Nephron (organoid): ENCODE measurements around the gene OCA2.

ENCODE experiments used
- H3K27ac Mint-ChIP-seq, 3 experiments: 2 replicates each; pipeline ENCODE4 v1.8.0; 2020; ENCODE audit warnings: mixed read lengths in 3 of 3, mild to moderate bottlenecking in 2 of 3, moderate library complexity in 1 of 3
- H3K27me3 Mint-ChIP-seq: 2 replicates; pipeline ENCODE4 v1.8.0; 2021; ENCODE audit warnings: low read depth, mild to moderate bottlenecking, moderate library complexity, mixed read lengths
- H3K36me3 Mint-ChIP-seq: 2 replicates; pipeline ENCODE4 v1.8.0; 2020; ENCODE audit warnings: low read depth, mixed read lengths
- H3K4me1 Mint-ChIP-seq: 2 replicates; pipeline ENCODE4 v1.8.0; 2020; ENCODE audit warnings: mixed read lengths
- H3K4me3 Mint-ChIP-seq, 3 experiments: 2 replicates each; pipeline ENCODE4 v1.8.0; 2020; ENCODE audit warnings: mild to moderate bottlenecking in 3 of 3, mixed read lengths in 3 of 3, moderate library complexity in 2 of 3
- H3K9me3 Mint-ChIP-seq: 2 replicates; pipeline ENCODE4 v1.8.0; 2020; ENCODE audit warnings: mixed read lengths
- TF ChIP-seq, protein P1 (sequence below), 3 experiments: fragments of 200-600 bp; sonication (generic); IDR thresholded peaks; one replicate each; pipeline ENCODE4 v1.5.0; 2021; ENCODE audit warnings: antibody characterized with exemption in 3 of 3; ENCODE audit not compliant: unreplicated experiment in 3 of 3

The OCA2 gene

GRCh38 chr15:27873828-27874227 lies 225.3 kb downstream of the OCA2 start:
- H3K27me3 Mint-ChIP-seq = peaks cover 10% of the 10 kb centered on the region
- no peak overlapping the region for H3K27ac Mint-ChIP-seq
- H3K9me3 Mint-ChIP-seq = peaks cover 3% of the 10 kb centered on the region
- H3K36me3 Mint-ChIP-seq = no peaks in the 10 kb centered on the region
- TF ChIP-seq, protein P1, sequence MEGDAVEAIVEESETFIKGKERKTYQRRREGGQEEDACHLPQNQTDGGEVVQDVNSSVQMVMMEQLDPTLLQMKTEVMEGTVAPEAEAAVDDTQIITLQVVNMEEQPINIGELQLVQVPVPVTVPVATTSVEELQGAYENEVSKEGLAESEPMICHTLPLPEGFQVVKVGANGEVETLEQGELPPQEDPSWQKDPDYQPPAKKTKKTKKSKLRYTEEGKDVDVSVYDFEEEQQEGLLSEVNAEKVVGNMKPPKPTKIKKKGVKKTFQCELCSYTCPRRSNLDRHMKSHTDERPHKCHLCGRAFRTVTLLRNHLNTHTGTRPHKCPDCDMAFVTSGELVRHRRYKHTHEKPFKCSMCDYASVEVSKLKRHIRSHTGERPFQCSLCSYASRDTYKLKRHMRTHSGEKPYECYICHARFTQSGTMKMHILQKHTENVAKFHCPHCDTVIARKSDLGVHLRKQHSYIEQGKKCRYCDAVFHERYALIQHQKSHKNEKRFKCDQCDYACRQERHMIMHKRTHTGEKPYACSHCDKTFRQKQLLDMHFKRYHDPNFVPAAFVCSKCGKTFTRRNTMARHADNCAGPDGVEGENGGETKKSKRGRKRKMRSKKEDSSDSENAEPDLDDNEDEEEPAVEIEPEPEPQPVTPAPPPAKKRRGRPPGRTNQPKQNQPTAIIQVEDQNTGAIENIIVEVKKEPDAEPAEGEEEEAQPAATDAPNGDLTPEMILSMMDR (IDR thresholded peaks at IDR 0.05; ENCODE audit: unreplicated experiment in 3 of 3) = no peak
- H3K4me3 Mint-ChIP-seq = no peak overlapping the region
- no peaks in the 10 kb centered on the region for H3K4me1 Mint-ChIP-seq

- TF ChIP-seq, protein P1 (IDR thresholded peaks at IDR 0.05; ENCODE audit: unreplicated experiment in 3 of 3) = no peak
- Mint-ChIP-seq H3K4me3 (no peak overlapping the region), H3K36me3 (no peaks in the 10 kb centered on the region), H3K4me1 (no peaks in the 10 kb centered on the region), H3K9me3 (peaks cover 1% of the 10 kb centered on the region), H3K27me3 (peaks cover 8% of the 10 kb centered on the region), H3K27ac (no peak overlapping the region)
Measured at GRCh38 chr15:27873039-27873438, 226.1 kb downstream of the OCA2 start.

GRCh38 chr15:27872355-27872754 lies 226.8 kb downstream of the OCA2 start:
- no peaks in the 10 kb centered on the region for H3K9me3 Mint-ChIP-seq
- H3K36me3 Mint-ChIP-seq = no peaks in the 10 kb centered on the region
- no peak overlapping the region for H3K4me3 Mint-ChIP-seq
- no peak overlapping the region for H3K27ac Mint-ChIP-seq
- H3K4me1 Mint-ChIP-seq = no peaks in the 10 kb centered on the region
- H3K27me3 Mint-ChIP-seq = peaks cover 8% of the 10 kb centered on the region
- TF ChIP-seq, protein P1 (IDR thresholded peaks at IDR 0.05; ENCODE audit: unreplicated experiment in 3 of 3) = no peak

GRCh38 chr15:27871902-27872260 lies 227.2 kb downstream of the OCA2 start:
- Mint-ChIP-seq H3K9me3 (no peaks in the 10 kb centered on the region), H3K27ac (no peak overlapping the region), H3K36me3 (no peaks in the 10 kb centered on the region), H3K4me1 (no peaks in the 10 kb centered on the region), H3K27me3 (peaks cover 8% of the 10 kb centered on the region), H3K4me3 (no peak overlapping the region)
- TF ChIP-seq, protein P1 (IDR thresholded peaks at IDR 0.05; ENCODE audit: unreplicated experiment in 3 of 3) = no peak

GRCh38 chr15:27871078-27871901 lies 227.8 kb downstream of the OCA2 start:
- TF ChIP-seq, protein P1 (IDR thresholded peaks at IDR 0.05; ENCODE audit: unreplicated experiment in 3 of 3) = no peak
- no peaks in the 10 kb centered on the region for H3K9me3 Mint-ChIP-seq
- H3K27ac Mint-ChIP-seq = no peak overlapping the region
- H3K4me3 Mint-ChIP-seq = no peak overlapping the region
- no peaks in the 10 kb centered on the region for H3K4me1 Mint-ChIP-seq
- no peaks in the 10 kb centered on the region for H3K36me3 Mint-ChIP-seq
- peaks cover 11% of the 10 kb centered on the region for H3K27me3 Mint-ChIP-seq

- no peaks in the 10 kb centered on the region for H3K36me3 Mint-ChIP-seq
- H3K27me3 Mint-ChIP-seq = peaks cover 18% of the 10 kb centered on the region
- no peaks in the 10 kb centered on the region for H3K9me3 Mint-ChIP-seq
- H3K4me3 Mint-ChIP-seq = no peak overlapping the region
- no peaks in the 10 kb centered on the region for H3K4me1 Mint-ChIP-seq
- H3K27ac Mint-ChIP-seq = no peak overlapping the region
- TF ChIP-seq, protein P1 (IDR thresholded peaks at IDR 0.05; ENCODE audit: unreplicated experiment in 3 of 3) = no peak
Measured at GRCh38 chr15:27870320-27870719, 228.8 kb downstream of the OCA2 start.
